GM19455 (cell line): Measurements from ENCODE around the gene CDCP1.
"Not testable (repeated sequence)": the region's sequence is repeated elsewhere in the genome, so short reads cannot be mapped to it uniquely, and the experiment has no call there.

ENCODE experiments used
- ATAC-seq: cut with Tn5 transposase; IDR thresholded peaks from one replicate; pipeline ENCODE4 v1.9.1; 2021; ENCODE audit not compliant: unreplicated experiment

Gene CDCP1

GRCh38 chr3:45173776-45174175, 27.6 kb upstream of the CDCP1 start:
- no peak for ATAC-seq

GRCh38 chr3:45171283-45171682, 25.1 kb upstream of the CDCP1 start:
- ATAC-seq, result no peak

- no peak for ATAC-seq
Measured at GRCh38 chr3:45170096-45170495, 23.9 kb upstream of the CDCP1 start.

- ATAC-seq, result no peak
Measured at GRCh38 chr3:45169125-45169904, 23.1 kb upstream of the CDCP1 start.

- no peak for ATAC-seq
Measured at GRCh38 chr3:45168451-45168850, 22.3 kb upstream of the CDCP1 start.

GRCh38 chr3:45167011-45167911, 21.1 kb upstream of the CDCP1 start:
- peak; percentile 55 for ATAC-seq

GRCh38 chr3:45166321-45166879, 20.2 kb upstream of the CDCP1 start:
- no peak for ATAC-seq

- no peak for ATAC-seq
Measured at GRCh38 chr3:45165497-45166283, 19.5 kb upstream of the CDCP1 start.

GRCh38 chr3:45164056-45164455, 17.9 kb upstream of the CDCP1 start:
- no peak for ATAC-seq

- no peak for ATAC-seq
Measured at GRCh38 chr3:45163481-45163880, 17.3 kb upstream of the CDCP1 start.

- ATAC-seq, result no peak
Measured at GRCh38 chr3:45154641-45155147, 8.5 kb upstream of the CDCP1 start.

GRCh38 chr3:45153658-45154437, 7.7 kb upstream of the CDCP1 start:
- ATAC-seq, result no peak

- no peak for ATAC-seq
Measured at GRCh38 chr3:45152307-45152706, 6.1 kb upstream of the CDCP1 start.

- ATAC-seq, result no peak
Measured at GRCh38 chr3:45151100-45151499, 4.9 kb upstream of the CDCP1 start.

GRCh38 chr3:45148921-45149320, 2.7 kb upstream of the CDCP1 start:
- no peak for ATAC-seq

- no peak for ATAC-seq
Measured at GRCh38 chr3:45145223-45145622, 955 bp downstream of the CDCP1 start.

GRCh38 chr3:45143673-45144671, 2.2 kb downstream of the CDCP1 start:
- ATAC-seq, result no peak

GRCh38 chr3:45140770-45141155, 5.4 kb downstream of the CDCP1 start:
- not testable (repeated sequence) for ATAC-seq
